Mucosa of stomach (tissue), 1 donor: ENCODE data around the gene PDCD2L.
"Not testable (repeated sequence)": the region's sequence is repeated elsewhere in the genome, so short reads cannot be mapped to it uniquely, and the experiment has no call there.

ENCODE experiments used
- H3K27me3 ChIP-seq: one replicate; pipeline ENCODE4 v1.7.0; 2013; ENCODE audit warnings: mild to moderate bottlenecking, low read length; ENCODE audit not compliant: control insufficient read depth, insufficient read depth
- H3K36me3 ChIP-seq: one replicate; pipeline ENCODE4 v1.7.0; 2013; ENCODE audit warnings: low read length; ENCODE audit not compliant: control insufficient read depth, insufficient read depth
- H3K4me1 ChIP-seq: one replicate; pipeline ENCODE4 v1.7.0; 2013; ENCODE audit warnings: mild to moderate bottlenecking, low read length; ENCODE audit not compliant: control insufficient read depth, insufficient read depth
- H3K4me3 ChIP-seq: one replicate; pipeline ENCODE4 v1.7.0; 2013; ENCODE audit warnings: low read length
- H3K9ac ChIP-seq: one replicate; pipeline ENCODE4 v1.7.0; 2013; ENCODE audit warnings: mild to moderate bottlenecking, low read length, moderate library complexity
- H3K9me3 ChIP-seq: one replicate; pipeline ENCODE4 v1.7.0; 2013; ENCODE audit warnings: mild to moderate bottlenecking, low read length, moderate library complexity; ENCODE audit not compliant: control insufficient read depth
- donor health status: Pancreatic carcinoma.

The PDCD2L gene

GRCh38 chr19:34461375-34462100 is 57.3 kb downstream of the PDCD2L start:
- Histone ChIP-seq H3K9ac (no peak overlapping the region), H3K36me3 (peaks cover 6% of the 10 kb centered on the region), H3K27me3 (no peaks in the 10 kb centered on the region), H3K4me1 (peaks cover 4% of the 10 kb centered on the region), H3K4me3 (no peak overlapping the region), H3K9me3 (no peaks in the 10 kb centered on the region)

GRCh38 chr19:34464785-34465184 is 60.6 kb downstream of the PDCD2L start:
- H3K36me3 ChIP-seq: peaks cover 13% of the 10 kb centered on the region
- H3K9ac ChIP-seq, H3K4me3 ChIP-seq, H3K27me3 ChIP-seq, H3K9me3 ChIP-seq, H3K4me1 ChIP-seq: not testable (repeated sequence)

DNA sequence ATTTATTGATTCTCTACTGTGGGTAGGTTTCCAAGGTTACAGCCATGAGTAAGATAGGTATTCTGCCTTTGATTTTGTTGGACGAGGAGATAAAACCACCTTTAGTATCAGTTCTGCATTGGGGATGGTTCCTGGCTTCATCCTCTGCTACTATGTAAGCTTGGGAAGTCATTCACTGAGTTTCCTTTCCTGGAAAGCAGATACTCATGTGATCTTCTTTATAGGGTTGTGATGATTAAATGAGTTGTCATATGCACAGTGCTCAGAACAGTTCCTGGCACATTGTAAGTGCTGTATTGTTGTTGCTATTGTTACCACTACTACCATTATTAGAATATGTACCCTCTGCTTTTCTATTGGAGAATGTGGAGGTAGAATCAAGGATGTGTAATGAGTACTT is 64.2 kb downstream of the PDCD2L start:
- H3K4me3 ChIP-seq: no peak overlapping the region
- no peak overlapping the region for H3K9ac ChIP-seq
- peaks cover 7% of the 10 kb centered on the region for H3K36me3 ChIP-seq
- no peaks in the 10 kb centered on the region for H3K4me1 ChIP-seq
- H3K9me3 ChIP-seq: no peaks in the 10 kb centered on the region
- H3K27me3 ChIP-seq: no peaks in the 10 kb centered on the region

- not testable (repeated sequence) for H3K4me1 ChIP-seq, H3K4me3 ChIP-seq, H3K27me3 ChIP-seq, H3K9ac ChIP-seq, H3K9me3 ChIP-seq, H3K36me3 ChIP-seq
These were observed 64.8 kb downstream of the PDCD2L start for GRCh38 chr19:34469026-34469425.

GRCh38 chr19:34471906-34472700 is 67.9 kb downstream of the PDCD2L start:
- Histone ChIP-seq H3K9me3 (no peaks in the 10 kb centered on the region), H3K36me3 (peaks cover 3% of the 10 kb centered on the region), H3K27me3 (no peaks in the 10 kb centered on the region), H3K4me1 (no peaks in the 10 kb centered on the region), H3K4me3 (no peak overlapping the region), H3K9ac (no peak overlapping the region)

DNA sequence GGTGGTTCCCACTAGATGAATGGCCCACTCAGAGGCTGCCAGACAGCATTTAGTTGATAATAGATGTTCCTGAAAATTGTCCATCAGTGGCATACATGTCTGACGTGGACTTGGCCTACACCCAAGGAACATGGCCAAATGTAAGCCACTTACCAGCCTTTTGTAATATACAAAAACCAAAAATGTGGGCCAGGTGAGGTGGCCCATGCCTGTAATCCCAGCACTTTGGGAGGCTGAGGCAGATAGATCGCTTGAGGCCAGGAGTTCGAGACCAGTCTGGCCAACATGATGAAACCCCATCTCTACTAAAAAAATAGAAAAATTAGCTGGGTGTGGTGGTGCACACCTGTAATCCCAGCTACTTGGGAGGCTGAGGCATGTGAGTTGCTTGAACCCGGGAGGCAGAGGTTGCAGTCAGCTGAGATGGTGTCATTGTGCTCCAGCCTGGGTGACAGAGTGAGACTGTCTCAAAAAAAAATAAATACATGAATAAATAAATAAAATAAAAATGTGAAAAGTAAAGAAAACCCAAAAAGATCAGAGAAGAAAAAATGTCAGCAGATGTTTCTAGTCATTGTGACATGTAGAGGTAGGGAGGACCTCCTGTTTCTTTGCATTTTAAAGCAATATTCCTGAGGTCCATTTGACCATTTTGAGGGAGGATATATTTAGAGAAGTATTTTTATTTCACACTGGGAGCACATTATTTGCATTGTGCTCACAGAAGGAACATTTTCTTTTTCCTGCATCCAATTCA is 70.2 kb downstream of the PDCD2L start:
- H3K9me3 ChIP-seq: no peaks in the 10 kb centered on the region
- H3K9ac ChIP-seq: no peak overlapping the region
- H3K4me1 ChIP-seq: no peaks in the 10 kb centered on the region
- no peak overlapping the region for H3K4me3 ChIP-seq
- no peaks in the 10 kb centered on the region for H3K36me3 ChIP-seq
- no peaks in the 10 kb centered on the region for H3K27me3 ChIP-seq

DNA sequence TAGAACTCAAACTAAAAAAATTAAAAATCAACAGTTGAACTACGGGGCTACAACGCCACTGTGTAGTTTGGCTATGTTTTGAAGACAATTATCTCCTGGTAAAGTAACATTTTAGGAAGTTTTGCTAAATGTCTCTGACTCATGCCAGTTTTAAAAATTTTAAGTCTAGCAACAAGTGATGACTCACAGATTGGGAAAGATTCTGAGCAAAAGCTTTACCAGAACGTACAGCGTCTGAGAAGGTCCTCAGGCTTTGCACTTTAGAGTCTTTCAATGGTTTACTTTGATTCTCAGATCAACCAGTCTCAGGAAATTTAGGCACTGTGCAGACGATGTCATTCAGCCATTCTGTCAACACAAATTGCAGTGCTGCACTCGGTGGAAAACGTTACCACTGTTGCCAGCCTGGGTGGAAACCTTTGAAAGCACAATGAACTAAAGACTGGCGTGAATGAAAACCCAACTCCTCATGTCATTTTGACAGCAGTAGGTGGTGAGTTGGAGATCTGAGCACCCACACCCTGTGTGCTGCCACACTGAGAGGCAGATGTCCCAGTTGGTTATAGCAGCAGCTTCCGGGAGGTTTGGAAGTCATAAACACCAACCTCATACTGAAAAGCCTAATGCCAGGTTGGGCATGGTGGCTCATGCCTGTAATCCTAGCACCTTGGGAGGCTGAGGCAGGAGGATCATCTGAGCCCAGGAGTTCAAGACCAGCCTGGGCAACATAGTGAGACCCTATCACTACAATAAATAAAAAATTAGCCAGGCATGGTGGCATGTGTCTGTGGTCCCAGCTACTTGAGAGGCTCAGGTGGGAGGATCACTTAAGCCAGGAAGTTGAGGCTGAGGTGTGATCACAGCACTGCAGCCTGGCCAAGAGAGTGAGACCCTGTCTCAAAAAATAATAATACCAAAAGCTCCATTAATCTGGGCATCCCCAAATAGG is 71.1 kb downstream of the PDCD2L start:
- H3K4me1 ChIP-seq: no peaks in the 10 kb centered on the region
- H3K9me3 ChIP-seq: no peaks in the 10 kb centered on the region
- no peak overlapping the region for H3K4me3 ChIP-seq
- no peak overlapping the region for H3K9ac ChIP-seq
- H3K36me3 ChIP-seq: no peaks in the 10 kb centered on the region
- no peaks in the 10 kb centered on the region for H3K27me3 ChIP-seq
